ENCODE data around the gene FAM118B. TPM values are rescaled to one million over a fixed set of nuclear protein-coding genes. Genes with fewer than 3 reads are reported as not detected.
A peak's percentile ranks its signal among the peaks of the same experiment; 100 is the strongest.

Gene FAM118B
- polyA plus RNA-seq, 1 of the 3 experiments (the other 2 are of a cell fraction) = 19.5 TPM

GRCh38 chr11:126210871-126211235 lies 729 bp upstream of the FAM118B start:
- DNase-seq = peak; percentile 24
- 4% methylated on average over 16 of the region's 20 CpGs for WGBS (ENCODE audit: low lambda C conversion rate)
- CTCF ChIA-PET = interaction anchor here (1.0 to 1.7 kb wide), 2 partner anchors 269 to 293 kb away, joined by 3 read pairs; no protein-coding TSS in a partner anchor

DNA sequence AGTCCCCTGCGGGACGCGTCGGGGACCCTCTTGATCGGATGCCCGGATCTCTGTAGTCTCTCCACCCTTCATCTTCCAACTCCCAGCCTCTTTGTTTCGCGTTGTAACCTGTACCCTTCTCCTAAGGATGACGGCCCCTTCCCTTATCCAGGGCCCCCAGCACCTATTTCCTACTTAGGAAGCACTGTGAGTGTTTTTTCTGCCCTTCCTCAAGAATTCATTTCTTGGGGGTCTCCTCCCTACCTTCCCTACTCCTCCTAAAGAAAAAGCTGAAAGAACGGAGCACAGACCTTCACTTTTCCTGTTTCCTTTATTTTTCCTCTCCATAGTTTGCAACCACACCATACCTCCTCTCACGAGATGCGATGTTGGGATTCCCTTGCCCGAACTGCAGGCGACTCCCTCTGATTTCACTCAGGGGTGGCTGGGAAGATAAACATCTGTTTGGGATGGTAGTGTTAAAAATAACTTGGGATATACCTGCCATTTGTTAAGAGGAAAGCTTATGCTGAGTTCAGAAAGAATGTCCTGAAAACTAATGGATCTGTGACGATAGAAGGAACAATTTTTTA lies 593 bp downstream of the FAM118B start:
- H3F3A ChIP-seq (replicated peaks; ENCODE audit: insufficient read depth) = peaks cover 4% of the 10 kb centered on the region
- H4K20me1 ChIP-seq (ENCODE audit: insufficient read depth) = peaks cover 10% of the 10 kb centered on the region; the same call in 1 of the 2 replicates
- no peak for TF ChIP-seq USF2 (IDR thresholded peaks at IDR 0.05; ENCODE audit: borderline replicate concordance, low read depth, low read length)
- TF ChIP-seq MXI1 (IDR thresholded peaks at IDR 0.05; ENCODE audit: low read depth, low read length) = no peak
- TF ChIP-seq JUND (IDR thresholded peaks at IDR 0.05) = no peak
- no peak for TF ChIP-seq NRF1 (IDR thresholded peaks at IDR 0.05; ENCODE audit: low read depth, low read length)
- no peak for TF ChIP-seq TAF1 (IDR thresholded peaks at IDR 0.05; ENCODE audit: borderline replicate concordance, low read depth, low read length)
- no peak for TF ChIP-seq TEAD4 (IDR thresholded peaks at IDR 0.05; ENCODE audit: borderline replicate concordance, insufficient read depth)
- TF ChIP-seq TCF12 (IDR thresholded peaks at IDR 0.05) = no peak
- no peak for TF ChIP-seq SMC3 (IDR thresholded peaks at IDR 0.05; ENCODE audit: low read depth, low read length)
- TF ChIP-seq MEF2A (IDR thresholded peaks at IDR 0.05; ENCODE audit: borderline replicate concordance, low read depth) = no peak
- no peak for TF ChIP-seq ELF1 (IDR thresholded peaks at IDR 0.05)
- TF ChIP-seq, protein P1, sequence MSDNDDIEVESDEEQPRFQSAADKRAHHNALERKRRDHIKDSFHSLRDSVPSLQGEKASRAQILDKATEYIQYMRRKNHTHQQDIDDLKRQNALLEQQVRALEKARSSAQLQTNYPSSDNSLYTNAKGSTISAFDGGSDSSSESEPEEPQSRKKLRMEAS (IDR thresholded peaks at IDR 0.05; ENCODE audit: low read depth) = no peak
- TF ChIP-seq, protein P2, sequence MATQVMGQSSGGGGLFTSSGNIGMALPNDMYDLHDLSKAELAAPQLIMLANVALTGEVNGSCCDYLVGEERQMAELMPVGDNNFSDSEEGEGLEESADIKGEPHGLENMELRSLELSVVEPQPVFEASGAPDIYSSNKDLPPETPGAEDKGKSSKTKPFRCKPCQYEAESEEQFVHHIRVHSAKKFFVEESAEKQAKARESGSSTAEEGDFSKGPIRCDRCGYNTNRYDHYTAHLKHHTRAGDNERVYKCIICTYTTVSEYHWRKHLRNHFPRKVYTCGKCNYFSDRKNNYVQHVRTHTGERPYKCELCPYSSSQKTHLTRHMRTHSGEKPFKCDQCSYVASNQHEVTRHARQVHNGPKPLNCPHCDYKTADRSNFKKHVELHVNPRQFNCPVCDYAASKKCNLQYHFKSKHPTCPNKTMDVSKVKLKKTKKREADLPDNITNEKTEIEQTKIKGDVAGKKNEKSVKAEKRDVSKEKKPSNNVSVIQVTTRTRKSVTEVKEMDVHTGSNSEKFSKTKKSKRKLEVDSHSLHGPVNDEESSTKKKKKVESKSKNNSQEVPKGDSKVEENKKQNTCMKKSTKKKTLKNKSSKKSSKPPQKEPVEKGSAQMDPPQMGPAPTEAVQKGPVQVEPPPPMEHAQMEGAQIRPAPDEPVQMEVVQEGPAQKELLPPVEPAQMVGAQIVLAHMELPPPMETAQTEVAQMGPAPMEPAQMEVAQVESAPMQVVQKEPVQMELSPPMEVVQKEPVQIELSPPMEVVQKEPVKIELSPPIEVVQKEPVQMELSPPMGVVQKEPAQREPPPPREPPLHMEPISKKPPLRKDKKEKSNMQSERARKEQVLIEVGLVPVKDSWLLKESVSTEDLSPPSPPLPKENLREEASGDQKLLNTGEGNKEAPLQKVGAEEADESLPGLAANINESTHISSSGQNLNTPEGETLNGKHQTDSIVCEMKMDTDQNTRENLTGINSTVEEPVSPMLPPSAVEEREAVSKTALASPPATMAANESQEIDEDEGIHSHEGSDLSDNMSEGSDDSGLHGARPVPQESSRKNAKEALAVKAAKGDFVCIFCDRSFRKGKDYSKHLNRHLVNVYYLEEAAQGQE (IDR thresholded peaks at IDR 0.05; ENCODE audit: low read depth, low read length) = no peak
- TF ChIP-seq NFIC (IDR thresholded peaks at IDR 0.05; ENCODE audit: borderline replicate concordance) = no peak
- no peak for TF ChIP-seq CHD2 (IDR thresholded peaks at IDR 0.05; ENCODE audit: low read length, partially characterized antibody)
- TF ChIP-seq SIN3A (IDR thresholded peaks at IDR 0.05; ENCODE audit: borderline replicate concordance, low read depth, low read length) = no peak
- DNase-seq = no peak
- H3K27me3 ChIP-seq (ENCODE audit: insufficient read depth) = no peaks in the 10 kb centered on the region
- peak overlapping the region; percentile 85 for H3K9ac ChIP-seq
- H3K4me1 ChIP-seq (ENCODE audit: control insufficient read depth in 1 of 2, insufficient read depth in 2 of 2, low read depth in 1 of 2, low read length in 1 of 2) = peaks cover 9 to 11% of the 10 kb centered on the region in 2 experiments
- ChIA-PET CTCF (interaction anchor here (0.7 to 1.6 kb wide), 3 partner anchors 19 to 309 kb away, joined by 3 to 5 read pairs (median 3); partner anchors contain the start of gene PUS3), POLR2A (interaction anchor here (0.6 to 1.5 kb wide), 4 partner anchors 18 to 99 kb away, joined by 3 to 5 read pairs (median 3); no protein-coding TSS in a partner anchor)
- WGBS (ENCODE audit: low lambda C conversion rate) = 3% methylated on average over 15 of the region's 15 CpGs
- no peaks in the 10 kb centered on the region for H3K9me3 ChIP-seq
- peak overlapping the region; percentile 87 for H2AFZ ChIP-seq (ENCODE audit: low read depth)
- peak overlapping the region; percentile 82 to 96 for H3K4me3 ChIP-seq (ENCODE audit: low read depth in 2 of 2, low read length in 1 of 2)
- H3K27ac ChIP-seq (ENCODE audit: low read depth in 2 of 2, low read length in 1 of 2) = peak overlapping the region; percentile 59 to 62; a peak in 2 of 4 replicates
- H3K79me2 ChIP-seq (ENCODE audit: insufficient read depth) = peaks cover 75% of the 10 kb centered on the region
- no peaks in the 10 kb centered on the region for H3K9me2 ChIP-seq
- H3K4me2 ChIP-seq = peak overlapping the region; percentile 99
- H3K36me3 ChIP-seq (replicated peaks in 1 of 2; ENCODE audit: control insufficient read depth in 1 of 2, insufficient read depth in 2 of 2, low read length in 1 of 2) = peaks cover 21 to 22% of the 10 kb centered on the region in 2 experiments

More at GRCh38 chr11:126210871-126211235, 729 bp upstream of the FAM118B start:
- no peaks in the 10 kb centered on the region for H4K20me1 ChIP-seq (ENCODE audit: insufficient read depth)
- no peaks in the 10 kb centered on the region for H3K9me3 ChIP-seq
- H3F3A ChIP-seq (replicated peaks; ENCODE audit: insufficient read depth) = peaks cover 4% of the 10 kb centered on the region
- peaks cover 9 to 11% of the 10 kb centered on the region in 2 experiments for H3K4me1 ChIP-seq (ENCODE audit: control insufficient read depth in 1 of 2, insufficient read depth in 2 of 2, low read depth in 1 of 2, low read length in 1 of 2)
- H3K27ac ChIP-seq (ENCODE audit: low read depth in 2 of 2, low read length in 1 of 2) = peak overlapping the region; percentile 62 to 70; a peak in 2 of 4 replicates
- no peaks in the 10 kb centered on the region for H3K9me2 ChIP-seq
- H3K9ac ChIP-seq = peak overlapping the region; percentile 84
- POLR2A ChIA-PET = interaction anchor here (1.5 kb wide), 1 partner anchor 52 kb away, joined by 5 read pairs; no protein-coding TSS in a partner anchor
- peaks cover 29 to 34% of the 10 kb centered on the region in 2 experiments for H3K36me3 ChIP-seq (replicated peaks in 1 of 2; ENCODE audit: control insufficient read depth in 1 of 2, insufficient read depth in 2 of 2, low read length in 1 of 2)
- peak overlapping the region; percentile 82 to 96 for H3K4me3 ChIP-seq (ENCODE audit: low read depth in 2 of 2, low read length in 1 of 2)
- H3K79me2 ChIP-seq (ENCODE audit: insufficient read depth) = peaks cover 64% of the 10 kb centered on the region
- peak overlapping the region; percentile 99 for H3K4me2 ChIP-seq
- TF ChIP-seq NRF1 (IDR thresholded peaks at IDR 0.05; ENCODE audit: low read depth, low read length) (no peak), CHD2 (IDR thresholded peaks at IDR 0.05; ENCODE audit: low read length, partially characterized antibody) (no peak), ELF1 (IDR thresholded peaks at IDR 0.05) (no peak), TCF12 (IDR thresholded peaks at IDR 0.05) (no peak), FOXM1 (IDR thresholded peaks at IDR 0.05; ENCODE audit: low read depth) (no peak), FOSL2 (IDR thresholded peaks at IDR 0.05; ENCODE audit: borderline replicate concordance, low read depth) (no peak), TAF1 (IDR thresholded peaks at IDR 0.05; ENCODE audit: borderline replicate concordance, low read depth, low read length) (no peak)
- peak overlapping the region; percentile 98 for H2AFZ ChIP-seq (ENCODE audit: low read depth)
- H3K27me3 ChIP-seq (ENCODE audit: insufficient read depth) = no peaks in the 10 kb centered on the region
